Smooth muscle cell (in vitro differentiated cells): ENCODE measurements around the gene CYREN. TPM values are rescaled to one million over a fixed set of nuclear protein-coding genes. Genes with fewer than 3 reads are reported as not detected.

Source experiments
- DNase-seq: peaks from one replicate; lab custom pipeline; 2025; ENCODE audit not compliant: unreplicated experiment; lab: John Stamatoyannopoulos, UW
- H2AFZ ChIP-seq: fragments of 200-600 bp; sonication (generic); 2 replicates; pipeline ENCODE4 v1.6.0; 2016; ENCODE audit warnings: antibody characterized with exemption, low read depth, mild to moderate bottlenecking
- H3F3A ChIP-seq: fragments of 200-600 bp; sonication (generic); 2 replicates; pipeline ENCODE4 v1.6.0; 2017; ENCODE audit warnings: antibody characterized with exemption, low read depth
- H3K27ac ChIP-seq: fragments of 200-600 bp; sonication (generic); 2 replicates; pipeline ENCODE4 v1.5.1; 2016; ENCODE audit warnings: low read depth, mild to moderate bottlenecking
- H3K27me3 ChIP-seq: fragments of 200-600 bp; sonication (generic); 2 replicates; pipeline ENCODE4 v1.6.1; 2016; ENCODE audit warnings: low read depth, mild to moderate bottlenecking
- H3K36me3 ChIP-seq: fragments of 200-600 bp; sonication (generic); 2 replicates; pipeline ENCODE4 v1.5.1; 2016; ENCODE audit warnings: low read depth
- H3K4me1 ChIP-seq: fragments of 200-600 bp; sonication (generic); 2 replicates; pipeline ENCODE4 v1.5.1; 2016; ENCODE audit warnings: low read depth
- H3K4me2 ChIP-seq: fragments of 200-600 bp; sonication (generic); 2 replicates; pipeline ENCODE4 v1.6.0; 2016; ENCODE audit warnings: mild to moderate bottlenecking
- H3K4me3 ChIP-seq: fragments of 200-600 bp; sonication (generic); 2 replicates; pipeline ENCODE4 v1.5.1; 2016; ENCODE audit warnings: mild to moderate bottlenecking
- H3K79me2 ChIP-seq: fragments of 200-600 bp; sonication (generic); 2 replicates; pipeline ENCODE4 v1.6.0; 2016; ENCODE audit warnings: low read depth, mild to moderate bottlenecking
- H3K9ac ChIP-seq: fragments of 200-600 bp; sonication (generic); 2 replicates; pipeline ENCODE4 v1.6.0; 2016; ENCODE audit warnings: low read depth
- H3K9me3 ChIP-seq: fragments of 200-600 bp; sonication (generic); replicated peaks from 2 replicates; pipeline ENCODE4 v1.5.1; 2016; ENCODE audit warnings: low read depth
- H4K20me1 ChIP-seq: fragments of 200-600 bp; sonication (generic); 2 replicates; pipeline ENCODE4 v1.6.0; 2016; ENCODE audit warnings: low read depth
- CTCF ChIP-seq: fragments of 200-600 bp; sonication (generic); IDR thresholded peaks from 2 replicates; pipeline ENCODE4 v1.5.1; 2017; ENCODE audit warnings: borderline replicate concordance, mild to moderate bottlenecking, antibody characterized with exemption; ENCODE audit not compliant: insufficient read depth, poor library complexity, severe bottlenecking
- WGBS: methylation state at CpG from one replicate; pipeline ENCODE4 v1.1.7; 2016; ENCODE audit warnings: low lambda C conversion rate; 5-methylcytosine and 5-hydroxymethylcytosine counted together
- polyA plus RNA-seq: library from polyadenylated mRNA; unstranded; fragments of >200 nt; fragmentation: Nextera tagmentation; extraction: Ambion mirVana; gene quantifications from 2 replicates; pipeline ENCODE4 v1.2.1, GENCODE V29; 2016
- total RNA-seq: library from RNA; depleted of rRNA; stranded (reverse); fragments of >200 nt; gene quantifications from 2 replicates; pipeline ENCODE4 v1.2.3, GENCODE V29; 2014

The CYREN gene
- total and polyA plus RNA-seq, 2 experiments from 2014 or later = 33.4 to 38.2 TPM

- DNase-seq = no peak
- Histone ChIP-seq H3K27ac (no peak overlapping the region), H3K36me3 (peaks cover 24% of the 10 kb centered on the region), H4K20me1 (no peaks in the 10 kb centered on the region), H3K27me3 (no peaks in the 10 kb centered on the region), H3K9me3 (peaks cover 24% of the 10 kb centered on the region), H3K79me2 (no peaks in the 10 kb centered on the region), H3K4me1 (no peaks in the 10 kb centered on the region), H3F3A (no peaks in the 10 kb centered on the region), H2AFZ (no peak overlapping the region), H3K9ac (no peak overlapping the region), H3K4me2 (no peak overlapping the region), H3K4me3 (no peak overlapping the region)
- WGBS = 98% methylated on average over 8 of the region's 8 CpGs
- no peak for TF ChIP-seq CTCF
Observed at GRCh38 chr7:135179321-135179925, 8.9 kb upstream of the CYREN start.

- Histone ChIP-seq H3K4me2 (no peak overlapping the region), H3K9ac (peak overlapping the region; percentile 55), H3K79me2 (no peaks in the 10 kb centered on the region), H2AFZ (no peak overlapping the region), H3K36me3 (peaks cover 18% of the 10 kb centered on the region), H3K27me3 (no peaks in the 10 kb centered on the region), H3K4me3 (no peak overlapping the region), H3K4me1 (no peaks in the 10 kb centered on the region), H3K27ac (peak overlapping the region; percentile 87), H4K20me1 (no peaks in the 10 kb centered on the region), H3K9me3 (peaks cover 21% of the 10 kb centered on the region), H3F3A (no peaks in the 10 kb centered on the region)
- whole genome bisulfite sequencing = 84% methylated on average over 13 of the region's 13 CpGs
- TF ChIP-seq CTCF = no peak
- no peak for DNase-seq
Observed at GRCh38 chr7:135178364-135178763, 7.9 kb upstream of the CYREN start.

- Histone ChIP-seq H3K79me2 (no peaks in the 10 kb centered on the region), H3K4me1 (no peaks in the 10 kb centered on the region), H3K9ac (peak overlapping the region; percentile 55), H3K27ac (peak overlapping the region; percentile 87), H4K20me1 (no peaks in the 10 kb centered on the region), H3F3A (no peaks in the 10 kb centered on the region), H3K27me3 (no peaks in the 10 kb centered on the region), H3K9me3 (peaks cover 15% of the 10 kb centered on the region), H3K4me3 (no peak overlapping the region), H2AFZ (no peak overlapping the region), H3K36me3 (peaks cover 13% of the 10 kb centered on the region), H3K4me2 (no peak overlapping the region)
- no peak for TF ChIP-seq CTCF
- DNase-seq = no peak
- 70% methylated on average over 9 of the region's 9 CpGs for WGBS
Observed at GRCh38 chr7:135177028-135177696, 6.7 kb upstream of the CYREN start.
